Stomach smooth muscle (tissue), 2 donors: ENCODE data around the gene EFNA2.
"Not testable (repeated sequence)": the region's sequence is repeated elsewhere in the genome, so short reads cannot be mapped to it uniquely, and the experiment has no call there.

Experiments
- H3K27ac ChIP-seq: one replicate; pipeline ENCODE4 v1.7.0; 2013; ENCODE audit warnings: mild to moderate bottlenecking, low read length, inconsistent platforms
- H3K27me3 ChIP-seq, 2 donors: one replicate each; pipeline ENCODE4 v1.7.0; 2013; ENCODE audit warnings: low read length in 2 of 2; ENCODE audit not compliant: insufficient read depth in 2 of 2, control insufficient read depth in 1 of 2
- H3K36me3 ChIP-seq, 2 donors: one replicate each; pipeline ENCODE4 v1.7.0; 2013; ENCODE audit warnings: low read length in 2 of 2; ENCODE audit not compliant: control insufficient read depth in 2 of 2, insufficient read depth in 2 of 2
- H3K4me1 ChIP-seq: one replicate; pipeline ENCODE4 v1.7.0; 2013; ENCODE audit warnings: low read length; ENCODE audit not compliant: control insufficient read depth, insufficient read depth
- H3K4me3 ChIP-seq, 2 donors: one replicate each; pipeline ENCODE4 v1.7.0; 2013; ENCODE audit warnings: low read length in 2 of 2
- H3K9ac ChIP-seq, 2 donors: one replicate each; pipeline ENCODE4 v1.7.0; 2013; ENCODE audit warnings: low read length in 2 of 2, mild to moderate bottlenecking in 1 of 2
- H3K9me3 ChIP-seq, 2 donors: one replicate each; pipeline ENCODE4 v1.7.0; 2013; ENCODE audit warnings: low read length in 2 of 2; ENCODE audit not compliant: control insufficient read depth in 2 of 2
- donor health status: healthy.
- donor health status: Pancreatic carcinoma.

Gene EFNA2

GRCh38 chr19:1296575-1297271 lies 11.1 kb downstream of the EFNA2 start:
- H3K27me3 ChIP-seq = peaks cover 19 to 32% of the 10 kb centered on the region in 2 donors
- H3K9me3 ChIP-seq = no peaks in the 10 kb centered on the region
- H3K9ac ChIP-seq = no peak overlapping the region
- no peak overlapping the region for H3K4me3 ChIP-seq
- H3K27ac ChIP-seq = no peak overlapping the region
- H3K36me3 ChIP-seq = no peaks in the 10 kb centered on the region
- peaks cover 4% of the 10 kb centered on the region for H3K4me1 ChIP-seq

GRCh38 chr19:1298235-1298634 lies 12.6 kb downstream of the EFNA2 start:
- Histone ChIP-seq H3K27ac (no peak overlapping the region), H3K9me3 (no peaks in the 10 kb centered on the region), H3K9ac (no peak overlapping the region), H3K36me3 (no peaks in the 10 kb centered on the region), H3K4me1 (peaks cover 4% of the 10 kb centered on the region), H3K4me3 (no peak overlapping the region), H3K27me3 (peaks cover 14 to 24% of the 10 kb centered on the region in 2 donors)

GRCh38 chr19:1299801-1300200 lies 14.1 kb downstream of the EFNA2 start:
- Histone ChIP-seq H3K9me3 (no peaks in the 10 kb centered on the region), H3K4me1 (peaks cover 6% of the 10 kb centered on the region), H3K4me3 (no peak overlapping the region), H3K36me3 (no peaks in the 10 kb centered on the region), H3K27me3 (peaks cover 9 to 12% of the 10 kb centered on the region in 2 donors), H3K27ac (no peak overlapping the region), H3K9ac (no peak overlapping the region)

GRCh38 chr19:1300744-1301490 lies 15.2 kb downstream of the EFNA2 start:
- no peak overlapping the region for H3K9ac ChIP-seq
- H3K4me1 ChIP-seq = peaks cover 2% of the 10 kb centered on the region
- no peaks in the 10 kb centered on the region for H3K9me3 ChIP-seq
- no peak overlapping the region for H3K27ac ChIP-seq
- no peak overlapping the region for H3K4me3 ChIP-seq
- no peaks in the 10 kb centered on the region for H3K36me3 ChIP-seq
- H3K27me3 ChIP-seq = peaks cover 4 to 5% of the 10 kb centered on the region in 2 donors

- H3K9me3 ChIP-seq = no peaks in the 10 kb centered on the region
Measured at GRCh38 chr19:1302533-1303239, 17.0 kb downstream of the EFNA2 start.

GRCh38 chr19:1304197-1304924 lies 18.7 kb downstream of the EFNA2 start:
- Histone ChIP-seq H3K36me3 (no peaks in the 10 kb centered on the region), H3K27me3 (peaks cover 1 to 3% of the 10 kb centered on the region in 2 donors), H3K9ac (no peak overlapping the region), H3K4me3 (no peak overlapping the region), H3K9me3 (no peaks in the 10 kb centered on the region), H3K4me1 (peaks cover 2% of the 10 kb centered on the region), H3K27ac (no peak overlapping the region)

More at GRCh38 chr19:1302533-1303239, 17.0 kb downstream of the EFNA2 start:
- Histone ChIP-seq H3K27ac (no peak overlapping the region), H3K9ac (no peak overlapping the region), H3K36me3 (no peaks in the 10 kb centered on the region), H3K4me1 (peaks cover 2% of the 10 kb centered on the region), H3K27me3 (no peaks in the 10 kb centered on the region), H3K4me3 (no peak overlapping the region)

GRCh38 chr19:1305354-1305753 lies 19.7 kb downstream of the EFNA2 start:
- not testable (repeated sequence) for H3K27ac ChIP-seq, H3K4me3 ChIP-seq, H3K27me3 ChIP-seq, H3K9ac ChIP-seq, H3K36me3 ChIP-seq, H3K4me1 ChIP-seq, H3K9me3 ChIP-seq

- Histone ChIP-seq H3K9me3 (no peaks in the 10 kb centered on the region), H3K27me3 (peaks cover 7 to 17% of the 10 kb centered on the region in 2 donors), H3K4me3 (no peak overlapping the region), H3K27ac (no peak overlapping the region), H3K36me3 (no peaks in the 10 kb centered on the region), H3K9ac (no peak overlapping the region), H3K4me1 (peaks cover 2% of the 10 kb centered on the region)
Measured at GRCh38 chr19:1307320-1307719, 21.6 kb downstream of the EFNA2 start.

GRCh38 chr19:1307755-1308303 lies 22.2 kb downstream of the EFNA2 start:
- H3K27ac ChIP-seq = no peak overlapping the region
- H3K4me1 ChIP-seq = peaks cover 2% of the 10 kb centered on the region
- peaks cover 7 to 17% of the 10 kb centered on the region in 2 donors for H3K27me3 ChIP-seq
- H3K36me3 ChIP-seq = no peaks in the 10 kb centered on the region
- H3K9me3 ChIP-seq = no peaks in the 10 kb centered on the region
- H3K9ac ChIP-seq = no peak overlapping the region
- H3K4me3 ChIP-seq = no peak overlapping the region

- peaks cover under 1% of the 10 kb centered on the region for H3K4me1 ChIP-seq
- H3K9ac ChIP-seq = no peak overlapping the region
- no peaks in the 10 kb centered on the region for H3K36me3 ChIP-seq
- no peak overlapping the region for H3K27ac ChIP-seq
- no peak overlapping the region for H3K4me3 ChIP-seq
- peaks cover 7 to 19% of the 10 kb centered on the region in 2 donors for H3K27me3 ChIP-seq
- H3K9me3 ChIP-seq = no peaks in the 10 kb centered on the region
Measured at GRCh38 chr19:1308718-1309117, 23.0 kb downstream of the EFNA2 start.
